GM19099 (cell line): ENCODE measurements around the gene VWA5B1.

Experiments used
- POLR2A ChIP-seq: IDR thresholded peaks from 3 replicates; pipeline ENCODE4 v1.6.1; 2011; ENCODE audit warnings: low read depth; ENCODE audit not compliant: insufficient read length; ENCODE audit errors: extremely low read depth

The VWA5B1 gene

DNA sequence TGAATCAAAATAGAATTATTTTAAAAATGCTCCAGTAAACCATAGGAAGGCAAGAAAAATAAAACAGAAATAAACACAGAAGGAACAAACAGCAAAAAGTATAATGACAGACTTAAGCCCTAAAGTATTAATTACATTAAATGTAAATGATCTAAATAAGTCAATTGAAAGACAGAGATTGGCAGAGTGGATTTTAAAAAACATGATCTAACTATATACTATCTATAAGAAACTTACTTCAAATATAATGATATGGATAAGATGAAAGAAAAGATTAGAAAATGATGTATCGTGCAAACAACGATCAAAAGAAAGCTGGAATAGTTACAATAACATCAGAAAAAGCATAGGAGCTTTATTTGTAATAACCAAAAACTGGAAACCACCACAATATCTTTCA is 104.6 kb downstream of the VWA5B1 start:
- no peak for TF ChIP-seq POLR2A

DNA sequence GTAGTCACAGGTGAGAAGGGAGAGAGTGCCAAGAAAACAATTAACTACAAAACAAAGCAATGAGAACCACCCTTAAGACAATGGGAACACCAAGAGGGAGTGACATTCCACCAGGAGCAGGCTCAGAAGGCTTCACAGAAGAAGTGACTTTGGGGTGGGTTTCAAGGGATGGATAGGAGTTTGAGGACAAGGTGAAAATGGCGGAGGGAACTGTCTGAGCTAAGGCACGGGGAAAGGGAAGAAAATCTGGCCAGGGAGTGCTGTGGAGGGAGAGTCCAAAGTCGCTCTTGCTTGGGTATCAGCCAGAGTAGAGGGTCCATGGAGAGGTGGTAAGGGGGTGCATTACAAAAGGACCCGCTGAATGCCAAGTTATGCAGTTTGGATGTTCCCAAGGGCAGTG is 108.1 kb downstream of the VWA5B1 start:
- TF ChIP-seq POLR2A, result no peak

DNA sequence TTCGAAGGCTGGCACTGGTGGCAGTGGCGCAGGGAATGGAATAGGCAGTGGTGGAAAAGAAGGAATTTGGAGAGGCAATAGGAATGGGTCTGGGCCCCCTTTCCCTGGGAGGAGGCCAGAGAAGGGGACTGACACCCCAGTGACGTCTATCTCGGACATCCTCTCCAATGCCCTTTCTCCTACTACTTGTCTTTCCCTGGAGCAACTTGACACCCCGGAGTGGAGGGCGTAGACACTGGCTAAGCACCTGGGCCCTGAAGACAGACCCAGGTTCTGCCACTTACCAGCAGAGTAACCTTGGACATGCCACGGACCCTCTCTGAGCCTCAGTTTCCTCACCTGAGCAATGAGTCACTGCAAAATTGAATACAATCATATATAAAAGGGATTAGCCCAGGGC is 108.5 kb downstream of the VWA5B1 start:
- TF ChIP-seq POLR2A, result no peak

DNA sequence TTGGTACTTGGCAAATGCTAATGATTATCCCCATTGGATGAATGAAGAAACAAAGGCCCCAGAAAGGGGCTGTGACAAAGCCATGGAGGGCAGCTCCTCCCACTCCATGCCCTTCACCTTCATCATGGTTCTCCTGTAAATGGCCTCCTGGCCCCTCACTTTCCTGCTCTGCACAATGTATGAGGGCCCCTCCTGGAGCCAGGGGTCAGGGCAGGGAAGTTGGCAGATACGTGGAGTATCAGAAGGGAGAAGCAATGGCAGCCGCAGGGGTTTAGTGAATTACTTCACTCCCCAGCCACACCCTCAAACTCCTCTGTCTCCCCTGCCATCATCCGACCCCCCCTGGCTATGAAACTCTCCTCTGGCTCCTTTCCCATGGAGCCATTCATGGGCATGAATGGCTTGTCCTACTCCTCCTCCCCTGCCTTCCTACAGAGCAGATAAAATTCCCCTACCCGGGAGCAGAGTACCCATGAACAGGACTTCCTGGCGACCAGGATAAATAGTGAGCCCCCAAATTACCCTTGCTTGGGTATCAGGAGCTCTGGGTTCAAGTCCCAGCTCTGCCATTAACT is 109.0 kb downstream of the VWA5B1 start:
- no peak for TF ChIP-seq POLR2A

DNA sequence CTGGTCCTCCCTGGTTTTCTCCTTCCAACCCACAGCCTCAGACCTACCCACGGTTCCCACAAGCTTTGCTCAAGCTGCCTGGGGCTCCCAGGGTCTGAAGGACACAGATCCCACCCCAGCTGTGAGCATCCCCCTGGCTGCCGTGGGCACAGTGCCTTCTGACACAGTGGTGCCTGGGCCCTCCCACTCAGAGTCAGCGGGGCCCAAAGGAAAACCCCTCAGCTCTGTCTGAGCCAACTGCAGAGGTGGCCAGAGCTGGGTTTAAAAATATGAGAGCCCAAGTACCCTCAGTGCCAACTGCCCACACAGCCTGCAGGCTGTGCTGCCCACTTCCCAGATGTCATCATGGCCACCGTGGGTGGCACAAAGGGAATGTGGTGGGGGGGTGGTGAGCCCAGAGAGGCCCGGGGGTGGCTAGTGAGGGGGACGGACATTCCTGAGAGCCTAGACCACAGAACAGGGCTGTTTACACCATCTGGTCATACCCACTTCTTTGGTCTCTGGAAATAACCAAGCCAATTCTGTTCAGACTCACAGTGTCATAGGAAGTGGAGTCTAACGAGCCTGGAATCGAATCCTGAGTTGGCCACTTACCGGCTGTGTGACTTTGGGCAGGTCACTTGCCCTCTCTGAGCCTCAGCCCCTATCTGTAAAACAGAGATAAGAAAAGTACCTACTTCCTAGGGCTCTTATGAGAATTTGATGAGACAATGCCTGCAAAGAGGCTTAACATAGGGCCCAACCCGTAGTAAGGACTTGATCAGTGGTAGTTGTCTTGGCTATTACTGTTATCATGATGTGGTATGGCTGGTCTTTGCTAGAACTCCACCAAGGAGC is 109.9 kb downstream of the VWA5B1 start:
- TF ChIP-seq POLR2A, result no peak

DNA sequence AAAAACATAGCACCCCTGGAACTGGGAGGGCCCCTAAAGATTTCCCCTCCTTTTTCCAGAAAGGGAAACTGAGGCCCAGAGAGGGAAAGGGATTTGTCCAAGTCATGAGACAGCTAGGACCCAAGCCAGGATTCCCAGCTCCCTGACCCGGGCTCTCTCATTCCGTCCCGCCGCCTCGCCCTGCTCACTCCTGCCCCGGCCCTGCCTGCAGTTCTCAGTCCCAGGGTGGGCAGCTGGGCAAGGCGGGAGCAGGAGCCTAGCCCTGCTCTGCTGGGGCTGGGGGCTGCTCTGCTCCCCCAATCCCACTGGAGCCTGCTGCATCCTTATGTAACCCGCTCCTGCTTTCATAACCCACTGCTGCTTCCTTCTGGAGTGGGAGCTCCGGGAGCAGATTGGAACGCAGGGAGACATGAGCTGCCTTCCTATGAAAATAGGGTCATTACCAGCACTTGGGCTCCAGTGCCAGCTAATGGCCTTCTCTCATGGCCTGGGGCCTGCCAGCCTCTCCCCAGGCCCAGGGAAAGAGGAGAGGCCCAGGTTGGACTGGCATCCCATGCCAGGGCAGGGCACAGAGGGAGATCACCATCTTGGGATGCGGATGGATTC is 110.8 kb downstream of the VWA5B1 start:
- TF ChIP-seq POLR2A, result no peak

DNA sequence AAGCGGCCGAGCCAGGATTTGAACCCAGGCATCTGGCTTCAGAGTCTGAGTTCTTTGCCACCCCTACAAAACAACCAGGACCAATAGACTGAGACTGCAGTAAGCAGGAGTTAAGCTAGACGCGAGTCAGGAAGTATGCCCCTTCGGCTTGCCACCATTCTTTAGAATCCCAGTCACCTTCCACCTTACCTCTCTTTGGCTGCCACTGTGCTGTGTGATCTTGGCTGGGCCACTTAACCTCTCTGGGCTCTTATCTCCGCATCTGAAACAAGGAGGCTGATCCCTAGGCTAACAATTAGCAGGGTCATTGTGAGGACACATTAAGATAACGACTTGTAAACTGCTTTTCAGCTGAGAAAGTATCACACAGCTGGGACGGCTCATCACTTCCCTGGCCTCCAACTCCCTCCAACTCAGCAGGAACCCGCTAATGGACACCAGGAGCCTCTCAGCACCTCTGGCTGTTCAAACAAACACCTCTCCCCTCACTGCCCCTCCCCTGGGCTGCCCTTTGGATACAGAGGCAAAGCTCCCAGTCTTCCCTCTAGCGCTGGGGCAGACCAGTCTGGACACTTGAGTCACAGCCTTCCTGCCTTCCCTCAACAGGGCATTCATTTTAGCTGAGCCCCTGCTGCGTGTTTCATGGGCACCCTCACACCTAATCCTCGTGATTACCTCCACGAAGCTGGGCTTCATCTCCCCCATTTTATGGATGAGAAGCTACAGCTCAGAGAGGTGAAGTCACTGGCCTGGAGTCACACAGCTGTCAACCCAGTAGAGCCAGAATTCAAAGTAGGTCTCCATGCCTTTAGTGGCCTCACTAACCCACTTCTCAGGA is 112.1 kb downstream of the VWA5B1 start:
- no peak for TF ChIP-seq POLR2A

DNA sequence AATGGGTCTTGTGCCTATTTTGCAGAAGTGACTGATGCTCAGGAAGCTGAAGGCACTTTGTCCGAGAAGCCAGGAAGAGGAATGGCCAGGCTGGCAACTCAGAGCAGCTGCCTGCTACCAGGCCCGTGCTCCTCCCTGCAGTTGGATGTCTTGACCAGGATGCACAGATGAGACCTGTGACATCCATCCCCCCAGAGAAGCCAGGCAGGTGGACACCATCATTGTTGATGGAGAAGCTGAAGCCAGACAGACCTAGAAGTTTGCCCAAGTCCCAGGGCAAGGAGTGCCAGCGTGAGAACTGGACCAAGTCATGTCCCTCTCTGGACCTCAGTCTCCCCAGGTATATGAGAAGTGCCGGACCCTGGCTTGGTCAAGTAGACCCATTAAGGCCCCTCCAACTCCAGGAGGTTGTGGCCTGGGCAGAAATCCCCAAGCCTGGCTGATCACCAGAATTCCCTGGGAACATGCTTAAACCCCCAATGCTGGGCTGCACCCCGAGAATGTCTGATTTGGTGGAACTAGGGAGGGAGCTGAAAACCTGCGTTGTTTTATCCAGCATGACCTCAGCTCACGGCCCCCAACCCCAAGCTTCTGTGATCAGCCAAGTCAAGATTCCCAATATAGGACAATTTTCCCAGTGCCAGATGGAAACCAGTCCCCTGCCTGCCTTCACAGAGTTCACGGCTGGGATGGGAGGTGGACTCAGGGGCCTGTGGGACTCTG is 112.9 kb downstream of the VWA5B1 start:
- TF ChIP-seq POLR2A, result no peak

DNA sequence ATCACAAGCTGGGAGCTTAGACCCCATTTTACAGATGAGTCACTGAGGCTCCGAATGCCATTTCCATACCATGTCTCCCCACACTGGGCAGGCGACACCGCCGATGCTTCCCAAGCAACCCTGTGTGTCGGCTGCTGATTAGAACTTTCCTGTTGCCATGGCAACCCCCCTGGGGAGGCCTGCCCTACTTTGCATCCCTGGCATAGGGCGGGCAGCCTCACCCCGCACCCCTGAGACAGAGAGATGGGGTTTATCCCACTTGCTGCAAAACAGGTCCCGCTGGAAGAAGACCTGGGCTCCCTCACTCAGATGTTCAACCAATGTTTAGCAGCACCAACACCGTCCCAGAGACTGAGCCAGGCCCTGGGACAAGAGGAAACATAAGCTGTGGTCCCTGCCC is 113.8 kb downstream of the VWA5B1 start:
- TF ChIP-seq POLR2A, result no peak
